Measurements from ENCODE around the gene ZKSCAN4.

The ZKSCAN4 gene

DNA sequence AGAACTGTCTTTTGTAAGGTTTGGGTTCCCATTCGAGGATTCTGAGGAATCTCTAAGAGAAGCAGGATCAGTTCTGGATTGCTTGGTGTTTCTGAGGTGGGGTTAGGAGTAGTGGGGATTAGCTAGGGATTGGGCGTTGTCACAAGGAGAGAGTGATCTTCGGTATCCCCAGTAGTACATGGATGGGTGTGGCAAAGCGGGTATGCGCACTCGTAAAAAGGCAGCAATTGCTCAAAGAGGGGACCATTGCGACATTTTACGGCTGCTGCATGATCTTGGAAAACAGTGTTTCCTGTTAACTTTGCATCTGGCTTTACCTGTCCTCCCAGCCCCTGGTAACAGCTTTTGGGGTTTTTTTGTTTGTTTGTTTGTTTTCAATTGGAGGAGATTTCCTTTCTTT is 36.6 kb downstream of the ZKSCAN4 start:
- intact Hi-C loops (cut with DNase I): no loop called here
- DNase-seq: no peak

DNA sequence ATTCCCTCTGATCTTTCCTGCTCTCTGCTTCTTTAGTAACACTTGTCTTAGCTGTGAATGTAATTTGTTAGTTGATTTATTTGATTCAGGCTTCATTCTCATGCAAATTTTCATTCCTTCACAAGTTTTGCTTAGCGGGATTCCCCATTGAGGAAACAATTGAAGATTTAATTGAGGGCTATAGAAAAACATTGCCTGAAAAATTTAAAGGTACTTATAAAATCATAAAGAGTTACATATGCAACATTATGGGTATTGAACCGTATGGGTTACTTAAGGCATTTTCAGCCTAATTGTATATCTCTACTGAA is 38.9 kb downstream of the ZKSCAN4 start:
- intact Hi-C loops (cut with DNase I): no loop called here
- DNase-seq: no peak

DNA sequence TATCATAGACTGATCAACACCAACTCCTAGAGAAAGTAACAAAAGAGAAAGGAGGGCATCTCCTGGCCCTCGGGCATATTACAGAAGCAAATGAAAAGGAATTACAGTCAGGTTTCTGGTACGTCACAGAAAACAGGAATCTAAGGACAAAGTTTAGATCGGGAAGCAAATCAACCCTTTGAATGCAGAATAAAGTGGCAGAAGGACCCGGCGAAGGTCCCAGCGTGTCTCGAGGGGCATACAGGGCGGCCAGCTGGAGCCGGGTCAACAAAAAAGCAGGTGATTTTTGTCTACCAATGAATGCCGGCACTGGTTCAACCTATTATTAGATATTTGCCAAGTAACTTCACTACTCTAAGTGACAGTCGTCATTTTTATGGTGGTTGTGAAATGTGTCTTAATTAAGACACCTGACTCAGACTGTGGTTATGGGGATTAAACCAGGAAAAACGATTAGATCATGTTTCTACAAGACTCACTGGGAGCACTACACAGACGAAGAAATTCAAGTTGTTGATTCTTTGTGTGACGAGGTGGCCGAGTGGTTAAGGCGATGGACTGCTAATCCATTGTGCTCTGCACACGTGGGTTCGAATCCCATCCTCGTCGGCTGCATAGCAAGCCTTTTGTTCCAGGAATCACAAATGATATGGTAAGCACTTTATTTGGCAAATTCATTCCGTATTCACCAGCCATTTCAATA is 39.4 kb downstream of the ZKSCAN4 start:
- DNase-seq: peak in 4 of 42 donors; percentile 8 to 41 (median 18)
- intact Hi-C loops (cut with DNase I): no loop called here

DNA sequence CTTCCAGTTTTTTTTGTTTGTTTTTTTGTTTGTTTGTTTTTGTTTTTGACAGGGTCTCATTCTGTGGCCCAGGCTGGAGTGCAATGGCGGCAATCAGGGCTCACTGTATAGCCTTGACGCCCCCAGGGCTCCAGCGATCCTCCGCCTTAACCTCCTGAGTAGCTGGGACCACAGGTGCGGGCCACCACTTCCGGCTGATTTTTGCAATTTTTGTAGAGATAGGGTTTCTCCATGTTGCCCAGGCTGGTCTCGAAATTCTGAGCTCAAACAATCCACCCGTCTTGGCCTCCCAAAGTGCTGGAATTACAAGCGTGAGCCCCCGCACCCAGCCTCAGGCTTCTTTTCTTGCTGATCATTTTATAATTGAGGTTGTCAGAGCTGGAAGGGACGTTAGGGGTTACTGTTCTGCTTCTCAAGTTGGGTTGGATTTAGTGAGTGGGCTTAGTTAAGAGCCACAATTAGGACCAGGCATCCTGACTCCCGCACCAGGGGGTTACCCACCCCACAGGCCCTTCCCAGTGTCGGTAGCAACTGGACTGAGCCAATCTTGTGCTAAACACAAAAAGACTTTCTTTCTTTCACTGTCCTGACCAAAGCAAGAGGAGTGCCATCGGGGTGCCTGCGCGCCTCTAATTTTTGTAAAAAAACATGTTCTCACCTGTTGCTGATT is 40.1 kb downstream of the ZKSCAN4 start:
- DNase-seq: no peak
- intact Hi-C loops (cut with DNase I): no loop called here

DNA sequence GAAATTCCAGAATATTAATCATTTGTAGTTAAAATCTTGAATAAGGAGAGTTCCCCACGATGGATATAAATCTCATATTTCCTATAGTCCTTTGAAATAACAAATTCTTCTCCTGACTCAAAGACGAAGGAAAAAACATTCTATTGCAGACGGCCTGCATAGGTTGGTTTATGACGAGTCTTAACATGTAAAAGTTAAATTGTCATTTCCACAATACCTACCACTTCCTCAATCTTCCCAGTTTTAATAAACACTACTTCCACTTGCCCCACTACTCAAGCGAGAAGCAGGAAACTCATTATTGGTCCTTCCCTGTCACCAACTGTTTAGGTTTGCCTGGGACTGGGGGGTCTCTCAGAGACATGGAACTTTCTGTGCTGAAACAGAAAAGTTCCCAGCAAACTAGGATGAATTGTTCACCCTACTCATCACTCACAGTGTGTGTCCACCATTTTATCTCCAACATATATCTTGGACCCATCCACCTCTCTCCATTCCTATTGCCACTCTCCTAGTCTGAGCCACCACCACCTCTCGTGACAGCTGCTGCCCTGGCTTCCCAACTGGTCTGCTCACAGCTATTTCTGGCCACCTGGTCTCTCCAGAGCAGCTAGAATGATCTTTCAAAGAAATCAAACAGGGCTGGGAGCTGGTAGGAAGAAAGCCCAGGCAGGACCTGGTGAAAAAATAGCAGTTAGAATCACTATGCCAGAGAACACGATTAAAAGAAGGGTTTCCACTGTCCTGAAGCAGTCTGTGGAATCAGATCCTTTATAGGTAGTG is 42.1 kb downstream of the ZKSCAN4 start:
- no peak for DNase-seq
- intact Hi-C loops (cut with DNase I): no loop called here

DNA sequence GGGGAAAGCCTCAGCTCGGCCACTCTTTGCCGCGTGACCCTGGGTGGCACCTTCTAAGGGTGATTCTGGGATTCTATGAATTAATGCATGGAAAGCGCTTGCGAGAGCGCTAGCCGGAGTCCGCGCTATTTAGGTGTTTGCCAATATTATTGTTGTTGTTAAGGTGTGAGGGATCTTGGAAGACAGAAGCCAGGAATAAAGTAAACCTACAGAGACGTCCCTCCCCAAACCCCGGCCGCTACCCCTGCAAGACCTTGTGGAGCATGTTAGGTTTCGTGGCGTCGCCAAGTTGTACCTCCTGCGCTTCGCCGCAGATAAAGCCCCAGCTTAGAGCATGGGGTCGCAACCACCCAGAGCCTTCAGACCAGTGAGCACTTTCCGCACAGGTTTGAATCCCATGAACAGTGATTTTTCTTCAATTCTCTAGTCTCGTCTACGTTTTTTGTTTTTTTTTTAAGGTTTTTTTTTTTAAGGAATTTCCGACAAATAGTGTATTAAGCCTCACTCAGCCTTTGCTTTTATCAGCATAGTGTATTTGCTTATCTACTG is 43.9 kb downstream of the ZKSCAN4 start:
- no peak for DNase-seq
- intact Hi-C loops (cut with DNase I): no loop called here

DNA sequence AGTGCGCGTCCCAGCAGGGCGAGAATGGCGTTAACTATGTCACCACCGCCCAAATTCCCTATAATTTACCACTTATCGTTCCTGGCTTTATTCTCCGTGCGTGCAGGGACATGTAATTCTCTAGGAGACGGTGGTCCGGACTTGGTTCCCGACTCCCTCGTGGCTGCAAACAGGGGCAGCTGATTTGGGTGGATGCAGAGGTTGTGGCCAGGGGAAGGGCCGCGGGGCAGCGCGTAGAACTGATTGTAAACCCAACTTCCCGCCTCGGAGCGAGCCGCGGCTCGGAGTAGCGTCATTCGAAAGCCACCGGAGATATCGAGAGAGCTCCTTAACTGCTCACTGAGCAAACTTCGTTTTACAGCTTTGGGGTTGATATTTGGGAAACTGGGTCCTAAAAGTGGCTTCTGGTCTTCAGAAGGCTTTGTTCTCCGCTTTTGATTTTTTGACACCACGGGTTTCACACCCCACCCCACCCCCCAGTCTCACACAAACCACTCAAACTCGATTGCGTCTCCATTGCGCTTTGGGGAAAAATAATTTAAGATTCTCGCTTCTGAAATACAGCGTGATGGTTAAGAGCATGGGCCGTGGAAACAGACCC is 44.5 kb downstream of the ZKSCAN4 start:
- no peak for DNase-seq
- intact Hi-C loops (cut with DNase I): no loop called here

GRCh38 chr6:28206928-28207509 is 45.0 kb downstream of the ZKSCAN4 start:
- intact Hi-C loops (cut with DNase I): no loop called here
- no peak for DNase-seq

- intact Hi-C loops (cut with DNase I): no loop called here
- DNase-seq: no peak
Measured at GRCh38 chr6:28206527-28206926, 45.5 kb downstream of the ZKSCAN4 start.

GRCh38 chr6:28205879-28206278 is 46.2 kb downstream of the ZKSCAN4 start:
- intact Hi-C loops (cut with DNase I): no loop called here
- no peak for DNase-seq

GRCh38 chr6:28203201-28203600 is 48.9 kb downstream of the ZKSCAN4 start:
- DNase-seq: no peak
- intact Hi-C loops (cut with DNase I): no loop called here

- intact Hi-C loops (cut with DNase I): no loop called here
- no peak for DNase-seq
Measured at GRCh38 chr6:28200020-28200419, 52.0 kb downstream of the ZKSCAN4 start.
